GM19372 (cell line): ENCODE data around the gene SETD9.

Experiments used
- ATAC-seq: cut with Tn5 transposase; IDR thresholded peaks from one replicate; pipeline ENCODE4 v1.9.1; 2021; ENCODE audit warnings: mild to moderate bottlenecking, low read depth, moderate library complexity; ENCODE audit not compliant: unreplicated experiment

Gene SETD9, protein sequence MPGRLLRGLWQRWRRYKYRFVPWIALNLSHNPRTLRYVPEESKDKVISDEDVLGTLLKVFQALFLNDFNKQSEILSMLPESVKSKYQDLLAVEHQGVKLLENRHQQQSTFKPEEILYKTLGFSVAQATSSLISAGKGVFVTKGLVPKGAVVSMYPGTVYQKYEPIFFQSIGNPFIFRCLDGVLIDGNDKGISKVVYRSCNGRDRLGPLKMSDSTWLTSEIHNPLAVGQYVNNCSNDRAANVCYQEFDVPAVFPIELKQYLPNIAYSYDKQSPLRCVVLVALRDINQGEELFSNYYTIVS

DNA sequence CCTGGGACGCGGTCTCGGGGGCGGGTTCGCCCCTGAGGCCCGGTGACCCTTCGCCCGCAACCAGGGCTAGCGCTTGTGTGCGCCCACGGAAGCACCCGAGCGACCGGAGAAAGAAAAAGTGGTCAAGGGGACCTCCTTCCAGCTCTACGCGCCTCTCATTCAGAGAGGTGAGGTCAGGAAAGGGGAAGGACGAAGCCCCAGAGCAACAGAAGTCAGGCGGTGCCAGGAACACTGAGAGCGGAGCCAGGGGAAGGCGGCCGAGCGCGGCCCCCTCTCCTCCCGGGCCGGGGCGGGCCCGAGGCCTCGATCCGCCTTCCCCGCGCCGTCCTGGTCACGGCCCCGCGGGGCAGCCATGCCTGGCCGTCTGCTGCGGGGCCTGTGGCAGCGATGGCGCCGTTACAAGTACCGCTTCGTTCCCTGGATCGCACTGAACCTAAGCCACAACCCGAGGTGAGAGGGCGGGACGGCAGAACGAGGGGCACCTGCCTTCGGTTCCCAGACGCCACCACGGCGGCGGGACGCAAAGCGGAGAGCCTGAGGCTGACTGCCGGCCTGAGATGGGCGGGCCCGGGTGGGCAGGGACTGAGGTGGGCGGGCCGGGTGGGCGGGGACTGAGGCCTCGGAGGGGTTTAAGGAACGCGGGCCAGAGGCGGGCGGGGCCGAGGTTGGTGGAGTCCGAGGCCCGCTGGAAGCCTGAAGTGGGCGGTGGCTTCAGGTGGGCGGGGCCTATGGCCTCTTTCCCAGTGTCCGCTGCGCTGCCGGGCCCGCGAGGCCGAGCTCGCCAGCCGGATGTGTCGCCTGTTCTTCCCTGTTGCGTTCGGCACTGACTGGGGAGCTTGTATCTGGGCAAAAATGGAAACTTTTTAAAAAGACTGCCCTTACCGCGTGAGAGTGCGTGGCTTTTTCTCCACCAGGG lies at the start of gene SETD9:
SETD9 (plus strand) TSS at position 303 of the 916 bp plus-strand sequence; CDS start at position 353, 50 bp downstream.
- ATAC-seq, result peak; percentile 81

- ATAC-seq, result no peak
Observed at GRCh38 chr5:56861893-56862485, 47.4 kb upstream of the SETD9 start.

GRCh38 chr5:56862909-56863308 lies 46.5 kb upstream of the SETD9 start:
- ATAC-seq, result no peak

- no peak for ATAC-seq
Observed at GRCh38 chr5:56871777-56872176, 37.6 kb upstream of the SETD9 start.

DNA sequence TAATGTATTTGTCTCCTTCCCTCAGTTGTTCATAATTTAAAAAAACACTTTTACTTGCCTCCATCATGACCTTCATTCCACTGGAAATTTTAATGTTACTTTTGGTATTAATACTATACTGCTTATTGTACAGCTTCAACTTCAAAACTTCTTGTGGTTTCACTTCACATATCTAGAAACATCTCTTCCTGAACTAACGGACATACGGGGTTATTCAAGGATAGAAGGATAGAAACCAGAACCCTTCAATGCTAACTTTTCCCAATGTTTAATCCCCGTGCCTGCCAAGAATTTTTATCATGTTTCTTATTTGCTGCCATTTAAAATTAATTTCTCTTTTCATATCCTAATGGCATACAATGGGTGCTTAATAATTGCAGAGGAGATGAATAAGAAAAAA lies 36.3 kb upstream of the SETD9 start:
- ATAC-seq, result no peak

- ATAC-seq, result no peak
Observed at GRCh38 chr5:56876327-56876726, 33.1 kb upstream of the SETD9 start.

GRCh38 chr5:56881571-56881970 lies 27.8 kb upstream of the SETD9 start:
- ATAC-seq, result no peak

GRCh38 chr5:56893251-56893951 lies 16.0 kb upstream of the SETD9 start:
- ATAC-seq, result no peak

DNA sequence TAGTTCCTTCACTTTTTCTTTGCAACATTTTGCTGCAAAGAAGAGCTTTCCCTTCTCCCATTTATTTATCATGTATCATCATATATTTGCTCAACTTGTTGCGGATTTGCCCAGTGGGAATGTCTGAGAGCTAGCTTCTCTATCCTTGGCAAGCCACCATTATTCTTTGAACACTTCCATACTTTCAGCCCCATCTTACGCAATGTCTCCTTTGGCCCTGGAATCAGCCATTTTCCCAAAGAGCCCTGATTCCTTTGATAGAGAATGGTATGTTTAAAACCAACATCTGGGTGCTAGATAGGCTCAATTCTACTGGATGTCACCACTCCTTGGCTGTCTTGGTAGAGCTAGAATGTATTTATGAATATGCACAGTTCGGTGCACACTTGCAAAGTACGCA lies 12.6 kb upstream of the SETD9 start:
- no peak for ATAC-seq

DNA sequence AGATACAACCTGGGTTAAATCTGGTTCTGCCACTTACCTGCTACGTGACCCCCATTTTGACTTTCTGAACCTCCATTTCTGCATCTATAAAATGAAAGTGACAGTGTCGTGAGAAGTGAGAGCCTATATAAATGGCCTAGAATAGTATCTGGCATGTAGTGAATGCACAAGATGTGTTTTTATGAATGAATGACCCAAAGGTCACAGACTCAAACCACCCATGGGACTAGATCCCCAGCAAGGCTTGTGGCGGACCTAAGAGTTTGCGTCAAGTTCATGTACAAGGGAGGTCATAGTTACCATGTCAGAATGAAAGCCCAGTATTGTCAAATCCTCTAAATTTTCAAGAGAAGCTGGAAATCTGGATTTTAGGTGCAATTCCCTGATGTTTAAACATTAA lies 11.2 kb upstream of the SETD9 start:
- ATAC-seq, result no peak

DNA sequence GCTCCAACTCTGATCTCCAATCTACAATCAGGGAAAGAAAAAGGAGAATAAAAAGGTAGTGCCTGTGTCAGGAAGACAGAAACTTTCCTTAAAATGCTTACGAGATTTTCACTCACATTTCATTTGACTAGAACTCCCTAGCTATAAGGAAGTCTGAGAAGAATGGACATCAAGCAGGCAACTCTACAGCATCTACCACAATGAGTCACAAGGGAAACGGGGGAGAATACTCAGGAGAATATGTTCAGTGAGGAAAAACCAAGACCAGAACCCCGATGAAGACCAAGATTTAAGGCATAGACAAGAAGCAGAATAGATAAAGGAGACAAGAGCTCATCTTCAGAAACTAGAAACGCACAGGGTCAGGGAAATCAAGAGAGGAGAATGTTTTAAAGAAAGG lies 9.0 kb upstream of the SETD9 start:
- no peak for ATAC-seq

GRCh38 chr5:56900858-56901578 lies 8.4 kb upstream of the SETD9 start:
- ATAC-seq, result no peak

- peak; percentile 33 for ATAC-seq
Observed at GRCh38 chr5:56908942-56909293, 478 bp upstream of the SETD9 start.

GRCh38 chr5:56910210-56910965 lies 992 bp downstream of the SETD9 start:
- ATAC-seq, result peak; percentile 14

GRCh38 chr5:56913766-56914165 lies 4.4 kb downstream of the SETD9 start:
- ATAC-seq, result no peak

- ATAC-seq, result no peak
Observed at GRCh38 chr5:56914678-56915077, 5.3 kb downstream of the SETD9 start.

GRCh38 chr5:56917534-56917933 lies 8.1 kb downstream of the SETD9 start:
- ATAC-seq, result no peak

GRCh38 chr5:56918054-56918453 lies 8.7 kb downstream of the SETD9 start:
- no peak for ATAC-seq

- no peak for ATAC-seq
Observed at GRCh38 chr5:56919942-56920662, 10.7 kb downstream of the SETD9 start.
